GM12873 (cell line): ENCODE results near the gene ZMIZ1.

Experiments
- TF ChIP-seq, protein P1 (sequence below): IDR thresholded peaks from 2 replicates; pipeline ENCODE4 v1.5.1; 2012; ENCODE audit warnings: low read depth, mild to moderate bottlenecking, moderate library complexity, low read length, control low read depth; ENCODE audit not compliant: insufficient read depth; ENCODE audit errors: missing control alignments

ZMIZ1 gene

DNA sequence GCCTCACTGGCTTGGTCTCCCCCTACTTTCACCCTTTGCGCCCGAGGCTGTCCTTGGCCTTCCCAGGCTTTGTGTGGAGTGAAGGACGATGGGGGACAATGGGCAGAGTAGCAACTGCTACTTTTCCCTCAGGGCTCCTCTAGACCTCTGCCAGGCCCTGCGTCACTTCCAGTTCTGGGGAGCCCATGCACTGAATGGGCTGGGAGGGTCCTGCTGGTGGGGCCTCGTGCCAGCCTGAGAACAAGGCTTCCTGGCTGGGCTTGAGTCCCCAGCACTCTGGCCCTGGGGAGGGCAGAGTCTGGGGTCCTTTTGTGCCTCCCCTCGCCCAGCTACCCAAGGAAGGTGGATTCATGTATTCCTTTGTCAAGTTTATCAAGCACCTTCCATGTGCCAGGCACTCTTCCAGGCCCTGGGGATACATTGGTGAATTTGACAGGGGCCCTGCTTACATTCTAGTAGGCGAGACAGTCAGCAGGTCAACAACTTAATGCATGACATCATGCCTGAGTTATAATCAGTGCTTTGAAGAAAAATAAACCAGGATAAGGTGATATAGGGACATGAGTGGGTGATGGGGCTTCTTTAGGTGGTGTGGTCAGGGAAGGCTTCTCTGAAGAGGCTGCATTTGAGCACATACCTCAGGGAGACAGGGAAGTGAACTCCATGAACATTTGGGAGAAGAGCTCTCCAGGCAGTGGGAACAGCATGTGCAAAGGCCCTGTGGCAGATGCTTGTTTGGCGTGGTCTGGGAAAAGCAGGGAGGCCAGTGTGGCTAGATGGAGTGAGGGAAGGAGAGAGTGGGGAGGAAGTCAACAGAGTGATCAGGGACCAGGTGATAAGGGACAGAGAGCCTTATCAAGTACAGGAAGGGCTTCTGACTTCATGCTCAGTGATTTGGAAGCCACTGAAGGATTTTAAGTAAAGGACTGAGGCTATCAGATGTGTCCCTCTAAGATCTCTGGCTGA is 14.1 kb downstream of the ZMIZ1 start:
- TF ChIP-seq, protein P1, sequence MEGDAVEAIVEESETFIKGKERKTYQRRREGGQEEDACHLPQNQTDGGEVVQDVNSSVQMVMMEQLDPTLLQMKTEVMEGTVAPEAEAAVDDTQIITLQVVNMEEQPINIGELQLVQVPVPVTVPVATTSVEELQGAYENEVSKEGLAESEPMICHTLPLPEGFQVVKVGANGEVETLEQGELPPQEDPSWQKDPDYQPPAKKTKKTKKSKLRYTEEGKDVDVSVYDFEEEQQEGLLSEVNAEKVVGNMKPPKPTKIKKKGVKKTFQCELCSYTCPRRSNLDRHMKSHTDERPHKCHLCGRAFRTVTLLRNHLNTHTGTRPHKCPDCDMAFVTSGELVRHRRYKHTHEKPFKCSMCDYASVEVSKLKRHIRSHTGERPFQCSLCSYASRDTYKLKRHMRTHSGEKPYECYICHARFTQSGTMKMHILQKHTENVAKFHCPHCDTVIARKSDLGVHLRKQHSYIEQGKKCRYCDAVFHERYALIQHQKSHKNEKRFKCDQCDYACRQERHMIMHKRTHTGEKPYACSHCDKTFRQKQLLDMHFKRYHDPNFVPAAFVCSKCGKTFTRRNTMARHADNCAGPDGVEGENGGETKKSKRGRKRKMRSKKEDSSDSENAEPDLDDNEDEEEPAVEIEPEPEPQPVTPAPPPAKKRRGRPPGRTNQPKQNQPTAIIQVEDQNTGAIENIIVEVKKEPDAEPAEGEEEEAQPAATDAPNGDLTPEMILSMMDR, result no peak

DNA sequence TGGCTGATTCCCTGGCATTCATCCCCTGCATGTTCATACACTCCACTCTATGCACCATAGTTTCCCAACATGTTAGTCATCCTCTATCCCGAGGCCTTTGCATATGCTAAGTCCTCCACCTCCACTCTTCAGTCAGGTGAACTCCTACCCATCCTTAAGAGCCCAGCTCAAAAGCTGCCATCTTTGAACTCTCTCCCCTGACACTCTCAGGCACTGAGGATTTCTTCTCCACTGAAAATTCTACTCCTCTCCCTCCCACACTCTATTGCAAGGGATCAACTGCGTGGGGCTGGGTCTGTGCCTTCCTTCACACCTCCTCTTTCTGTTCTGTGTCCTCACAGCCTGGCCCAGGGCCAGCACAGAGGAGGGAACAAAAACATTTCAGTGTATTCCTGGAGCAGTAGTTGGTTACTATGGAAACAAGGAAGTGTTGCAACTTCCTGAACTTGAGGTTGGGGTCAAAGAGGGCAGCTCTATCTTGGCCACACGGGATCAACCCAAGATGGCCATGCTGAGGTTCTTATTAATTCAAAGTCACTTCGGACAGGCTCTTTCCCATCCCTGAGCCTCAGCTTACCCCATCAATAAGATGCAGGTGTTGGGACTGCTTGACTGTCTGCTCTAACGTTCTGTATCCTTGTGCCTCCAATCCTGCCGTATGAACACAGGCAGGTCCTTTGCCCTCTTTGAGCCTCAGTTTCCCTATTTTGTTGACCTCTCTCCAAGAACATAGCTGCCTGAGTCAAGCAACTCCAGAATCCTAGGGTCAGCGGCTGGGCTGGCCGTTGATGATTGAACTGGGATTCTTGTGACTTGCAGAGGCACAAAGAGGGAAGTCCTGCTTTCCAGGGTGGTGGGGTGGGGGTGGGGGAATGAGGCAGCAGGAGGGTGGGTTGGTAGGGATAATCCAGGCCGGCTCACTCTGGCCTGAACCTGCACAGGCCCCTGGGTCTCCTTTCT is 15.5 kb downstream of the ZMIZ1 start:
- TF ChIP-seq, protein P1, result no peak

DNA sequence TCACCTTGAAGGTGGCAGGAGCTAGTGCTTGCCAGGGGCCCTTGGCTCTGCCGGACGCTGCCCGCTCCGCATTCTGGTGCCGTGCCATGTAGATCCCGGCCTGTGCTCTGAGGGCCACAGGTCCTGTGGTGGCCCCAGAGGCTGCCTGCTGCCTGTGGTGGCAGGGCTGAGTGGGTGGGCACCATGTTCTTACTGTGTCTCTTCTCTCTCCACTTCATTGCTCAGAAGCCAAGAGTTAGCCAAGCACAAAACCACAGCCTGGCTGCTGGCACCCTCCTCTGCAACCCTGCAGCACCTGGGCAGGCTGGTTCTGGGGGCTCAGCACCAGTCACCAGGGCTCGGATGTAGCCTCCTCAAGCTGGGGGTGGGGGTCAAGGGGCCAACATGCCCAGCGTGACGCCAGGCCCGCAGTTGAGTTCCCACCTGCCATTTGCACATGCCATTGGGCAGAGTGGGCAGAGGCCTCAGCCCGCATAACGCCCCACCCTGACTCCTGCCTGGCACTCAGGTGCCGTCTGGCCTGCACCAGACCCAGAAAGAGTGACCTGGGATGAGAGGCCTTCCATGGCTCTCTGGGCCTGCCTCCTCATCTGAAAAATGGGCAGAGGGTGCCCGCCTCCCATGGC is 16.3 kb downstream of the ZMIZ1 start:
- TF ChIP-seq, protein P1, result no peak

DNA sequence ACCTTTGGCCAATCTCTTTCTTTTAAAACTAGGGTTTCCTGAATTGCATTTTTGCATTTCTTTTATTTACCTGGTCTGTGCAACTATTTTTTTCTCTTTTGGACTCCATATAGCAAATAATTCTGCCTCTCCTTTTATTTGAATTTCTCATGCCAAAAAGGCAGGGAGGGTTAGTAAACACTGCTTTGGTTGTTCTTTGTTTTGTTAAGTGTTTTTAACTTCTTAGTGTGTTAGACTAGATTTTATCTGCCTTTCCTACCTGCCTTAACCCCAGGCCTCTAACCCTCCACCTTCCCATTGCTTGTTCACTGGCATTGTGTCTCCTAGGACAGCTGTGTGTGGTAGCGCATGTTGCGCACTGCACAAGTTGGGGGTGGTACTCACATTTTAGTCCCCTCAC is 18.1 kb downstream of the ZMIZ1 start:
- TF ChIP-seq, protein P1, result no peak

DNA sequence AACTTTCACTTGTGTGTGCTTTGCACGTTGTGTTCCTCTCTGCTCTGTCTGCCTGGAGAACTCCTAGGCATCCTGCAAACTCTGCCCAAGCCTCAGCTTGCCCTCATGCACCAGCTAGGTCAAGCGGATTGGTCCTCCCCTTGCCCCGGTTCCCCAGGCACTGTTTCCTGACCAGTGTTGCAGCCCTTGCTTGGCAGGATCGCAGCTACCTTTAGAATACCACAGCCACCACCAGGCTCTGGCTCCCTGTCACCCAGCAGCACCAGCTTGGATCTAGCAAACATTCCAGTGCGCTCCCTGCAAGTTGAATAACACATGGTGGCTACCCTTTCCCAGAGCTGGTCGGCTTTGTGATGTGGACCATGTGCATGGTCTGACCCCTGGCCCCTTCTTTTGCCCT is 19.0 kb downstream of the ZMIZ1 start:
- TF ChIP-seq, protein P1, result no peak

DNA sequence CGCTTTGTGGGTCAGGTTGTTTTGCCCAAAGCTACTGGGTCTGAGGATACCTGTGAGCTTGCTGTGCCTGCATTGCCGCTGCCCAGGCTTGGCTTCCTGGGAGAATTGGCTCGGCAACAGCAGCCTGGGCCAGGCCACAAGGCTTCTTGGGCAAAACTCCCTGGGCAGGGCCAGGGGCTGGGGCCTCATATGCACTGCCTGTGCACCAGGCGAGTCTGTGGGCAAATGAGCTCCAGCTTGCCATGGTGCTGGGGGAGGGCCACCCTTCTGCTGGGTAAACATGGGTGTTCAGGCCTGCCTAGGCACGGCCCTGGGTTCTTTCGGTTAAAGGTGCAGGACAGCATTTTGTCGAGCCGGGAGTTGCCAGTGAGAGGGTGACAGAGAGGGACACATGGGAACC is 19.4 kb downstream of the ZMIZ1 start:
- TF ChIP-seq, protein P1, result no peak
